ENCODE measurements around the gene PDZK1.
A peak's percentile ranks its signal among the peaks of the same experiment; 100 is the strongest.
"Not testable (repeated sequence)": the region's sequence is repeated elsewhere in the genome, so short reads cannot be mapped to it uniquely, and the experiment has no call there.

The PDZK1 gene

DNA sequence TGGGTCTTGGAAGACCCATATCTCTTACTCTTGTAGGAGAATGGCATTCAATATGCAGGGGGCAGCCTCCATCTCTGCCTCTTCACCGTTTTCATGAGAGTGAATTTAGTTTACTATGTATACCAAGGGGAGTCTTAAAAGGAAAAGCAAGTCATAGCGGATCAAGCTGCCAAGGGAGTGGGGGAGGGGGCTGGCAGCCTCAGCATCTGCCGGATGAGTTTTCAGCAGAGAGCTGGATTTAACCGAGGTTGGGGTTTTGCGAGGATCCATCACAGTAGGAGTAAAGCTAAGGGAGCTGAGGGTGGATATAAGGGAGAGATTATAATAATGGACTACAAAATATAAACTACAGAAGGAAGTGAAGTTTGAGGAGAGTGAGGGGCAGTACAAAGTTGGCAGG, 22.0 kb upstream of the PDZK1 start:
- no peaks in the 10 kb centered on the region for H3K36me3 ChIP-seq (ENCODE audit: control insufficient read depth, insufficient read depth, low read length)
- no peaks in the 10 kb centered on the region for H3K27me3 ChIP-seq (replicated peaks; ENCODE audit: control insufficient read depth, insufficient read depth, low read length, poor library complexity, severe bottlenecking)
- no peak for DNase-seq
- no peak overlapping the region for H3K4me3 ChIP-seq (ENCODE audit: insufficient read depth, low read depth, low read length, poor library complexity, severe bottlenecking)
- no peaks in the 10 kb centered on the region for H3K4me1 ChIP-seq (ENCODE audit: control insufficient read depth, insufficient read depth, low read length, poor library complexity, severe bottlenecking)
- H3K27ac ChIP-seq (ENCODE audit: insufficient read depth, low read length, poor library complexity, severe bottlenecking) = no peak overlapping the region
- no peaks in the 10 kb centered on the region for H3K9me3 ChIP-seq (ENCODE audit: control insufficient read depth, low read length)

DNA sequence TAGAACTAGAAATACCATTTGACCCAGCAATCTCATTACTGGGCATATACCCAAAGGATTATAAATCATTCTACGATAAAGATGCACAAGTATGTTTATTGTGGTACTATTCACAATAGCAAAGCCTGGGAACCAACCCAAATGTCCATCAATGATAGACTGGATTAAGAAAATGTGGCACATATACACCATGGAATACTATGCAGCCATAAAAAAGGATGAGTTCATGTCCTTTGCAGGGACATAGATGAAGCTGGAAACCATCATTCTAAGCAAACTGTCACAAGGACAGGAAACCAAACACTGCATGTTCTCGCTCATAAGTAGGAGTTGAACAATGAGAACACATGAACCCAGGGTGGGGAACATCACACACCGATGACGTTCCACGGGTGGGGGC, 19.0 kb upstream of the PDZK1 start:
- not testable (repeated sequence) for H3K27me3 ChIP-seq (replicated peaks; ENCODE audit: control insufficient read depth, insufficient read depth, low read length, poor library complexity, severe bottlenecking); H3K27ac ChIP-seq (ENCODE audit: insufficient read depth, low read length, poor library complexity, severe bottlenecking); H3K36me3 ChIP-seq (ENCODE audit: control insufficient read depth, insufficient read depth, low read length); H3K9me3 ChIP-seq (ENCODE audit: control insufficient read depth, low read length); H3K4me3 ChIP-seq (ENCODE audit: insufficient read depth, low read depth, low read length, poor library complexity, severe bottlenecking); H3K4me1 ChIP-seq (ENCODE audit: control insufficient read depth, insufficient read depth, low read length, poor library complexity, severe bottlenecking); DNase-seq

DNA sequence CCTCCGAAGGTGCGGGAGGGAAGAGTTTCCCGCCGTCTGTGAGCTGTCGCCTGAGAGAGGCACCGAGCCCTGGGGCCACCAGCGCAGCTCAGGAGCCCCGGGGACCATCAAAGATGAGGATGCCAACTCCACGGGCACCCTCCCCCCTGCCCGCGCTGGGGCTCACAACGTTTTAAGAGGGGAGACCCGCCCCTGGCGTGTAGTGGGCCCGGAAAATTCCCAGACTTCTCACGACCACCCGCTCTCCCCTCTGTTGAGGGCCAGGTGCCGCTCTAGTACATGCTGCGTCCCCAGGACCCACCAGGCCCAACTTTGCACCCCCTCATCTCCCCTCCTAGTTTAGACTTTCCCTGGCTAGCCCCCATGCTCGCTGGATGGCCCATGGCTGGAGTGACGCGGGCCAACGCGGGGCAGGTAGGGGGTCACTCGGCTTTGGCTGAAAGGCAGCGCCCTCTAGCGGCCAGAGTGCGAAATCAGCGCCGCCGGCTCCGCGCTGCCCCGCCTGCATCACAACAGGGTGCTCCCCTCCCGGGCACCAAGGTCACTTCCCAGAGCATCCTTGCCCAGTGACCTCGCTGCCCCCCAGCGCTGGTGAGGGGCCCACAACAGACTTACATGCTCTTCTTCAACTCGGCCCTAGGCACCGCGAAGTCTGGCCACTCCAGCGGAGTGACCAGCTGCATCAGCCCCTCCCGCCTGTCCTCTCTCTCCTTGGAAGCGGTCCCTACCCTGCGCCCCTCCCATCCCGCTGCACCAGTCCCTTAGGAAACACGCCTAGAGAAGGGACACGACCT, 13.9 kb upstream of the PDZK1 start:
- Histone ChIP-seq H3K36me3 (ENCODE audit: control insufficient read depth, insufficient read depth, low read length) (no peaks in the 10 kb centered on the region), H3K9me3 (ENCODE audit: control insufficient read depth, low read length) (no peaks in the 10 kb centered on the region), H3K27ac (ENCODE audit: insufficient read depth, low read length, poor library complexity, severe bottlenecking) (no peak overlapping the region), H3K4me1 (ENCODE audit: control insufficient read depth, insufficient read depth, low read length, poor library complexity, severe bottlenecking) (peaks cover 8% of the 10 kb centered on the region), H3K4me3 (ENCODE audit: insufficient read depth, low read depth, low read length, poor library complexity, severe bottlenecking) (peak overlapping the region; percentile 39), H3K27me3 (replicated peaks; ENCODE audit: control insufficient read depth, insufficient read depth, low read length, poor library complexity, severe bottlenecking) (no peaks in the 10 kb centered on the region)
- DNase-seq = peak; percentile 30 to 54 (median 47)

DNA sequence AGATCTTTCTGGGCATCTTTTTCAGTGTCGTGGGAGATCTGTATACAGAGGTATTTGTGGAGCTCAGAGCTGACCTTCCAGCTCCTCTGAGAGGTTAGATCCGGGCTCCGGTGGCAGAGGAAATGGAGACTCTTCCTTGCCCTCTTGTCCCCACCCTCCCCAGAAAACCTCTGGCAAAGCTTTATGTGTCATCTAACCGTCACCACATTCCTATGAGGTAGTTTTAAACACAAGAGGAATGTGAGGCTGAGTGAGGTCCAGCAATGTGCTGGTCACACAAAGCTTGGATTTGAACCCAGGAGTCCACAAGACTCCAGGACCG, 13.3 kb upstream of the PDZK1 start:
- Histone ChIP-seq H3K27ac (ENCODE audit: insufficient read depth, low read length, poor library complexity, severe bottlenecking) (no peak overlapping the region), H3K4me1 (ENCODE audit: control insufficient read depth, insufficient read depth, low read length, poor library complexity, severe bottlenecking) (peaks cover 8% of the 10 kb centered on the region)

DNA sequence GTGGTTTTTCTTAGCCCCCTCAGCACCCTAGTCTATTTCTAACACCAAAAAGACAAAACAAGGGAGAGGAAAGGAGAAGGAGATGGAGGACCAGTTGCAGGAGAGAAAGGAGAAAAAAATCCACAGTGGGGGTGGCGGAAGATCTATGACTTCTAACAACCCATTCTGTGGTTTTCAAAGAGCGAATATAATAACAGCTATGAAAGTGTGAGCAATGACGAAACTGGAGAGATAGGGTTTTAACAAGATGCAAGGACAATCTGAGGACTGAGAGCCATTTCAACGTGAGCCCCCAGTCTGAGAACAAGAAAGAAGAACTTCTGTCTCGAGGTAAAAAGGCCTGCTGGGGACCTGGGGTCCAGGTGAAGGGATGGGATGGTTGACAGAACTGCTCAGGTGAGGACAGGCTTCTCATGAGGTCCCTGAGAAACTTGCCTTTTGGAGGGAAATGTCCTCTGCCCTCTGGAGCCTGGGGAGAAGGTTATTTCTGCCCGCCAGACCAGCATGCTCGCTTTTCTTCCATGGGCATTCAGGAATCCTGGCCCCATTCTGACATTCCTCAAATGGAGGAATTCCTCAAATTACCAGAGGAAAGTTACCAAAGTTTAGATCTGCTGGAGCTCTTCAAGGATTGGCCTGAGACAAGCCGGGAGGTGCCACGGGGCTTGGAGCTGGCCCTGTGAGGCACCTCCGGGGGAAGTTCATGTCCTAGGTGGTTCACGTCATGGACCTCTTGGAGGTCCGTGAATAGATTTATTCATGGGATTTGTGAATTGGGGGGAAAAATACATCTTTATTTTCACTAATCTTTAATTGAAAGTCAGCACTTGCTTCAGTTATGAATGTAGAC, 12.3 kb upstream of the PDZK1 start, which contains the start of gene CD160:
TSS of gene CD160 (plus strand) at position 270 of the 850 bp plus-strand sequence. CDS start 8,829 bp downstream, outside the sequence.
- H3K4me3 ChIP-seq (ENCODE audit: insufficient read depth, low read depth, low read length, poor library complexity, severe bottlenecking) = no peak within 1 kb of the TSS
- H3K9me3 ChIP-seq (ENCODE audit: control insufficient read depth, low read length) = no peaks in the 10 kb centered on the region
- no peaks in the 10 kb centered on the region for H3K36me3 ChIP-seq (ENCODE audit: control insufficient read depth, insufficient read depth, low read length)
- DNase-seq = no peak
- H3K4me1 ChIP-seq (ENCODE audit: control insufficient read depth, insufficient read depth, low read length, poor library complexity, severe bottlenecking) = peaks cover 8% of the 10 kb centered on the region
- H3K27ac ChIP-seq (ENCODE audit: insufficient read depth, low read length, poor library complexity, severe bottlenecking) = no peak within 1 kb of the TSS
- H3K27me3 ChIP-seq (replicated peaks; ENCODE audit: control insufficient read depth, insufficient read depth, low read length, poor library complexity, severe bottlenecking) = no peaks in the 10 kb centered on the region

More for the DNA sequence above, 13.3 kb upstream of the PDZK1 start:
- Histone ChIP-seq H3K9me3 (ENCODE audit: control insufficient read depth, low read length) (no peaks in the 10 kb centered on the region), H3K36me3 (ENCODE audit: control insufficient read depth, insufficient read depth, low read length) (no peaks in the 10 kb centered on the region), H3K4me3 (ENCODE audit: insufficient read depth, low read depth, low read length, poor library complexity, severe bottlenecking) (no peak overlapping the region), H3K27me3 (replicated peaks; ENCODE audit: control insufficient read depth, insufficient read depth, low read length, poor library complexity, severe bottlenecking) (no peaks in the 10 kb centered on the region)
- DNase-seq = no peak

DNA sequence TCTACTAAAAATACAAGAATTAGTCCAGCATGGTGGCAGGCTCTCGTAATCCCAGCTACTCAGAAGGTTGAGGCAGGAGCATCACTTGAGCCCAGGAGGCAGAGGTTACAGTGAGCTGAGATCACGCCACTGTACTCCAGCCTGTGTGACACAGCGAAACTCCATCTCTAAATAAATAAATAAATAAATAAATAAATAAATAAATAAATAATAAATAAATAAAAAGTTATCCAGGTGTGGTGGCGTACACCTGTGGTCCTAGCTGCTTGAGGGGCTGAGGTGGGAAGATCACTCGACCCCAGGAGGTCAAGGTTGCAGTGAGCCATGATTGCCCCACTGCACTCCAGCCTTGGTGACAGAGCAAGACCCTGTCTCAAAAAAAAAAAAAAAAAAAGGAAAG, 11.3 kb upstream of the PDZK1 start:
- H3K36me3 ChIP-seq (ENCODE audit: control insufficient read depth, insufficient read depth, low read length); H3K27me3 ChIP-seq (replicated peaks; ENCODE audit: control insufficient read depth, insufficient read depth, low read length, poor library complexity, severe bottlenecking); H3K27ac ChIP-seq (ENCODE audit: insufficient read depth, low read length, poor library complexity, severe bottlenecking); H3K9me3 ChIP-seq (ENCODE audit: control insufficient read depth, low read length); DNase-seq; H3K4me1 ChIP-seq (ENCODE audit: control insufficient read depth, insufficient read depth, low read length, poor library complexity, severe bottlenecking); H3K4me3 ChIP-seq (ENCODE audit: insufficient read depth, low read depth, low read length, poor library complexity, severe bottlenecking): not testable (repeated sequence)

DNA sequence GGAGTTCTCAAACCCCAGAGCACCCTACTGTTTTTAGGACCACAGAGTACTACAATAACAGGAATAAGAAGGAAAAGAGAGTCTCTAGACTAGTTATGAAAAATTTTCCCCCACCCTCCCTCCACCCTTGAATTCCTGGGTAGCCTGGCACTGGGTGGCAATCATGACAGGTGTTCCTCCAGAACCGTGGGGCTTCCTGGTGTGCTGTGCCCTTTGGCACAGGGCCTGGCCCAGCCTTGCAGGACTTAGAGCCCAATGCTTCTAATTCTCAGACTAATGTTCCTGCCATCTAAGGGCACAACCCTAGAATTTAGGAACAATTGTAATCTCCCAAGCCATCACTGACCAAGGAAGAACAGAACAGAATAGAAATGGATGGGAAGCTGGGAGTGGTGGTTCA, 10.7 kb upstream of the PDZK1 start:
- Histone ChIP-seq H3K36me3 (ENCODE audit: control insufficient read depth, insufficient read depth, low read length) (no peaks in the 10 kb centered on the region), H3K27me3 (replicated peaks; ENCODE audit: control insufficient read depth, insufficient read depth, low read length, poor library complexity, severe bottlenecking) (no peaks in the 10 kb centered on the region), H3K27ac (ENCODE audit: insufficient read depth, low read length, poor library complexity, severe bottlenecking) (no peak overlapping the region), H3K4me3 (ENCODE audit: insufficient read depth, low read depth, low read length, poor library complexity, severe bottlenecking) (no peak overlapping the region), H3K9me3 (ENCODE audit: control insufficient read depth, low read length) (no peaks in the 10 kb centered on the region), H3K4me1 (ENCODE audit: control insufficient read depth, insufficient read depth, low read length, poor library complexity, severe bottlenecking) (peaks cover 8% of the 10 kb centered on the region)
- no peak for DNase-seq

DNA sequence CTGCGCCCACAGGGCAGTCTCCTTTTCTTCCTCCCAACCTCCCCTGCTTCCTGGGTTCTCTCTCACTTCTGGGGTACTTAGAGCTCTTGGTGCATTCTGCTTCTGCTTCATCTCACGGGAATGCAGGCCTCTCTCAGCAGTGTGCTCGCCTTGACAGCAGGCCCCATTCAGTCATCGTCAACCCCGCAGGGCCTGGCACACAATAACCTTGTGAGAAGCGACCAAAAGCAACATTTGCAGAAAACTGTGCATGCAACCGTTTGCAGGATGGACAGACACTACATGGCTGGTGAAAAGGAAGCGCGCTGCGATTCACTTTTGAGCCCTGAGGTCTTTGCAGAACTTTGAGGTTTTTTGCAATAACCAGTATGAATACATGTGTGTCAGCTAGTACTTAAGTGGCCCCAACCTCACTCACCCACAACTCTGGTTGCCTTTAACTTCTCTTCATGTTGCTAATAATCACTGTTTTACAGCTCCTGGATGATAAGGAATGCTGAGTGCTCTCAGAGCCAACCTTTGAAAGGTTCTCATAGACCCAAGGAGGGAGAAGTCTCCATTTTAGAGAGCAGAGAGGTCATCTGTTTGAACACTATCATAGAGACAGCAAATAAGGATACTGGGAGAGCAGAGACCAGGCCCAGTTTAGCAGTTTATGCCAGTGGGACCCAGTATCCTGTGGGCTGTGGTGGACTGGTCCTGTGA, 9.6 kb upstream of the PDZK1 start:
- H3K27ac ChIP-seq (ENCODE audit: insufficient read depth, low read length, poor library complexity, severe bottlenecking) = no peak overlapping the region
- DNase-seq = no peak
- no peaks in the 10 kb centered on the region for H3K36me3 ChIP-seq (ENCODE audit: control insufficient read depth, insufficient read depth, low read length)
- H3K27me3 ChIP-seq (replicated peaks; ENCODE audit: control insufficient read depth, insufficient read depth, low read length, poor library complexity, severe bottlenecking) = no peaks in the 10 kb centered on the region
- peaks cover 8% of the 10 kb centered on the region for H3K4me1 ChIP-seq (ENCODE audit: control insufficient read depth, insufficient read depth, low read length, poor library complexity, severe bottlenecking)
- no peak overlapping the region for H3K4me3 ChIP-seq (ENCODE audit: insufficient read depth, low read depth, low read length, poor library complexity, severe bottlenecking)
- no peaks in the 10 kb centered on the region for H3K9me3 ChIP-seq (ENCODE audit: control insufficient read depth, low read length)

DNA sequence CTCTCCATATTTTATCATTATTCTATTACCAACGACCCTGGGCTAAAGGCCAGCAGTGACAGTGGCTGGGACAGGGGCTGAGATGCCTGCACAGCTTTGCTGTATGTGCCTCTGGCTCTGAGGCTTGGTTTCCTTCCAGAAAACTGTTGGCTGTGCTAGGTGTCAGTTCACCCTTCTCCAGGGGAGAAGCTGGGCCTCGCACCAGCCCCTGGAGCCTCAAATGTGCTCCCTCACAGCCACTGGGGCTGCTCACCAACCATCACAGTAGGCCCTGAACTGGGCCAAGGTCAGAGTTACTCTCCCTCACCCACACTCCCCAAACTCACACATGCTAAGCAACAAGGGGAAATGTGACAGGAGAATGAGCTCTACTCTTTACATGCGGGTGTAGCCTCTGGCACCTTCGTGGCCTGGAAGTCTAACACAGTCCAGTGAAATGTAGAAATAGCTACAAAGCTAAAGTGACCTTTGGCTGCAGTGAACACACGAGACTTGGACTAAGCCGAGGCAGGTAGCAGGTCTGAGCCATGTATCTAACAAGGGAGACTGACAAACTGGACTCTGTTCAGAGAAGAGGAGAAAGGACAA, 7.5 kb upstream of the PDZK1 start:
- Histone ChIP-seq H3K4me3 (ENCODE audit: insufficient read depth, low read depth, low read length, poor library complexity, severe bottlenecking) (no peak overlapping the region), H3K27ac (ENCODE audit: insufficient read depth, low read length, poor library complexity, severe bottlenecking) (no peak overlapping the region), H3K9me3 (ENCODE audit: control insufficient read depth, low read length) (no peaks in the 10 kb centered on the region), H3K36me3 (ENCODE audit: control insufficient read depth, insufficient read depth, low read length) (no peaks in the 10 kb centered on the region), H3K4me1 (ENCODE audit: control insufficient read depth, insufficient read depth, low read length, poor library complexity, severe bottlenecking) (no peaks in the 10 kb centered on the region), H3K27me3 (replicated peaks; ENCODE audit: control insufficient read depth, insufficient read depth, low read length, poor library complexity, severe bottlenecking) (no peaks in the 10 kb centered on the region)
- no peak for DNase-seq
